Measurements from ENCODE around the gene TRAF6. TPM values are rescaled to one million over a fixed set of nuclear protein-coding genes. Genes with fewer than 3 reads are reported as not detected.

TRAF6 gene
- total and polyA plus RNA-seq, 4 donors = 2.4 to 7.8 (median 5.3) TPM

DNA sequence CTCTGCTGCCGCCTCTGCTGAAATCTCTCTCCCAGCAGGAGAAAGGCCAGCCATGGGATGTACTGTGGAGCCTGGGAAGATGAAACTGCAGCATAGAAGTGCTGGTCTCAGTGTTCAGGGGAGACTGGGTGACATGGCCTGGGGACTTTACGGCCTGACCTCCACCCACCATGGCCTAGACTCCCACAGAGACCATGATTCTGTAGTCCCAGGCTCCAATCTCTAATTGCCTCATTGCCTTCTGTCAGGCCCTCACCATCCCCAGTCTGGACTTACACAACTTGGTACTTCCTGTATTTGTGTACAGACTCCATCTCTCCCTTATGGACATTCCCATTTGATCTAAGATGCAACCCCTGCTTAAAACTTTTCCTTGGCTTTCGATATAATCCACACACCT, 43.1 kb downstream of the TRAF6 start:
- no peaks in the 10 kb centered on the region for H3K9me3 ChIP-seq (ENCODE audit: control insufficient read depth in 4 of 4, low read length in 3 of 4)
- no peak for DNase-seq (ENCODE audit: low spot score)
- no peak overlapping the region for H3K9ac ChIP-seq (ENCODE audit: low read depth in 1 of 2, low read length in 2 of 2)
- no peaks in the 10 kb centered on the region for H3K27me3 ChIP-seq (ENCODE audit: control insufficient read depth in 4 of 4, insufficient read depth in 4 of 4, low read length in 3 of 4)
- 94% methylated on average over 3 of the region's 3 CpGs for WGBS
- no peaks in the 10 kb centered on the region for H3K36me3 ChIP-seq (ENCODE audit: control insufficient read depth in 4 of 4, insufficient read depth in 3 of 4, low read depth in 1 of 4, low read length in 3 of 4)
- no peaks in the 10 kb centered on the region for H3K4me1 ChIP-seq (ENCODE audit: control insufficient read depth in 4 of 4, insufficient read depth in 4 of 4, low read length in 3 of 4)
- no peak overlapping the region for H3K4me3 ChIP-seq (ENCODE audit: low read depth in 1 of 3, low read length in 3 of 3)
- no peak overlapping the region for H3K27ac ChIP-seq (ENCODE audit: low read depth in 1 of 2, low read length in 2 of 2)
- no peak for TF ChIP-seq CTCF (IDR thresholded peaks at IDR 0.05; ENCODE audit: low read depth, low read length, missing input control)
- no peak for TF ChIP-seq NR2F2 (IDR thresholded peaks at IDR 0.05)
- no peak for TF ChIP-seq YY1 (IDR thresholded peaks at IDR 0.05)

- H3K9ac ChIP-seq (ENCODE audit: low read depth in 1 of 2, low read length in 2 of 2) = no peak overlapping the region
- no peaks in the 10 kb centered on the region for H3K36me3 ChIP-seq (ENCODE audit: control insufficient read depth in 4 of 4, insufficient read depth in 3 of 4, low read depth in 1 of 4, low read length in 3 of 4)
- no peak overlapping the region for H3K27ac ChIP-seq (ENCODE audit: low read depth in 1 of 2, low read length in 2 of 2)
- no peaks in the 10 kb centered on the region for H3K27me3 ChIP-seq (ENCODE audit: control insufficient read depth in 4 of 4, insufficient read depth in 4 of 4, low read length in 3 of 4)
- no peak overlapping the region for H3K4me3 ChIP-seq (ENCODE audit: low read depth in 1 of 3, low read length in 3 of 3)
- no peak for DNase-seq (ENCODE audit: low spot score)
- H3K9me3 ChIP-seq (ENCODE audit: control insufficient read depth in 4 of 4, low read length in 3 of 4) = no peaks in the 10 kb centered on the region
- TF ChIP-seq, protein P1, sequence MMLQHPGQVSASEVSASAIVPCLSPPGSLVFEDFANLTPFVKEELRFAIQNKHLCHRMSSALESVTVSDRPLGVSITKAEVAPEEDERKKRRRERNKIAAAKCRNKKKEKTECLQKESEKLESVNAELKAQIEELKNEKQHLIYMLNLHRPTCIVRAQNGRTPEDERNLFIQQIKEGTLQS (IDR thresholded peaks at IDR 0.05) = no peak
- TF ChIP-seq HNF4A (conservative IDR thresholded peaks at IDR 0.05) (no peak), GABPA (IDR thresholded peaks at IDR 0.05 in 1 of 2, conservative IDR thresholded peaks at IDR 0.05 in 1 of 2) (no peak)
- H3K4me1 ChIP-seq (ENCODE audit: control insufficient read depth in 4 of 4, insufficient read depth in 4 of 4, low read length in 3 of 4) = no peaks in the 10 kb centered on the region
- WGBS = 96% methylated on average over 4 of the region's 4 CpGs
These were observed 44.5 kb downstream of the TRAF6 start for GRCh38 chr11:36465449-36466163.

- Histone ChIP-seq H3K9me3 (ENCODE audit: control insufficient read depth in 4 of 4, low read length in 3 of 4) (no peaks in the 10 kb centered on the region), H3K27me3 (ENCODE audit: control insufficient read depth in 4 of 4, insufficient read depth in 4 of 4, low read length in 3 of 4) (no peaks in the 10 kb centered on the region), H3K27ac (ENCODE audit: low read depth in 1 of 2, low read length in 2 of 2) (no peak overlapping the region), H3K9ac (ENCODE audit: low read depth in 1 of 2, low read length in 2 of 2) (no peak overlapping the region), H3K4me3 (ENCODE audit: low read depth in 1 of 3, low read length in 3 of 3) (no peak overlapping the region), H3K36me3 (ENCODE audit: control insufficient read depth in 4 of 4, insufficient read depth in 3 of 4, low read depth in 1 of 4, low read length in 3 of 4) (no peaks in the 10 kb centered on the region), H3K4me1 (ENCODE audit: control insufficient read depth in 4 of 4, insufficient read depth in 4 of 4, low read length in 3 of 4) (no peaks in the 10 kb centered on the region)
- no peak for DNase-seq (ENCODE audit: low spot score)
- WGBS = 74% methylated on average over 3 of the region's 3 CpGs
- TF ChIP-seq FOXA1 (IDR thresholded peaks at IDR 0.05) = no peak
- TF ChIP-seq, protein P2, sequence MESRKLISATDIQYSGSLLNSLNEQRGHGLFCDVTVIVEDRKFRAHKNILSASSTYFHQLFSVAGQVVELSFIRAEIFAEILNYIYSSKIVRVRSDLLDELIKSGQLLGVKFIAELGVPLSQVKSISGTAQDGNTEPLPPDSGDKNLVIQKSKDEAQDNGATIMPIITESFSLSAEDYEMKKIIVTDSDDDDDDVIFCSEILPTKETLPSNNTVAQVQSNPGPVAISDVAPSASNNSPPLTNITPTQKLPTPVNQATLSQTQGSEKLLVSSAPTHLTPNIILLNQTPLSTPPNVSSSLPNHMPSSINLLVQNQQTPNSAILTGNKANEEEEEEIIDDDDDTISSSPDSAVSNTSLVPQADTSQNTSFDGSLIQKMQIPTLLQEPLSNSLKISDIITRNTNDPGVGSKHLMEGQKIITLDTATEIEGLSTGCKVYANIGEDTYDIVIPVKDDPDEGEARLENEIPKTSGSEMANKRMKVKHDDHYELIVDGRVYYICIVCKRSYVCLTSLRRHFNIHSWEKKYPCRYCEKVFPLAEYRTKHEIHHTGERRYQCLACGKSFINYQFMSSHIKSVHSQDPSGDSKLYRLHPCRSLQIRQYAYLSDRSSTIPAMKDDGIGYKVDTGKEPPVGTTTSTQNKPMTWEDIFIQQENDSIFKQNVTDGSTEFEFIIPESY (IDR thresholded peaks at IDR 0.05) = no peak
- no peak for TF ChIP-seq RXRA (IDR thresholded peaks at IDR 0.05)
- no peak for TF ChIP-seq HNF4G (IDR thresholded peaks at IDR 0.05)
- TF ChIP-seq, protein P1 (IDR thresholded peaks at IDR 0.05) = no peak
- no peak for TF ChIP-seq EGR1 (IDR thresholded peaks at IDR 0.05; ENCODE audit: low read depth in 2 of 2)
- no peak for TF ChIP-seq CTCF (IDR thresholded peaks at IDR 0.05; ENCODE audit: low read depth, low read length, missing input control)
- TF ChIP-seq, protein P3, sequence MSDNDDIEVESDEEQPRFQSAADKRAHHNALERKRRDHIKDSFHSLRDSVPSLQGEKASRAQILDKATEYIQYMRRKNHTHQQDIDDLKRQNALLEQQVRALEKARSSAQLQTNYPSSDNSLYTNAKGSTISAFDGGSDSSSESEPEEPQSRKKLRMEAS (IDR thresholded peaks at IDR 0.05) = no peak
- no peak for TF ChIP-seq TAF1 (conservative IDR thresholded peaks at IDR 0.05)
- TF ChIP-seq JUND (IDR thresholded peaks at IDR 0.05) = no peak
- no peak for TF ChIP-seq NR2F2 (IDR thresholded peaks at IDR 0.05)
These were observed 45.4 kb downstream of the TRAF6 start for GRCh38 chr11:36464720-36465119.
